ENCODE data around the gene CUZD1.

Gene CUZD1

DNA sequence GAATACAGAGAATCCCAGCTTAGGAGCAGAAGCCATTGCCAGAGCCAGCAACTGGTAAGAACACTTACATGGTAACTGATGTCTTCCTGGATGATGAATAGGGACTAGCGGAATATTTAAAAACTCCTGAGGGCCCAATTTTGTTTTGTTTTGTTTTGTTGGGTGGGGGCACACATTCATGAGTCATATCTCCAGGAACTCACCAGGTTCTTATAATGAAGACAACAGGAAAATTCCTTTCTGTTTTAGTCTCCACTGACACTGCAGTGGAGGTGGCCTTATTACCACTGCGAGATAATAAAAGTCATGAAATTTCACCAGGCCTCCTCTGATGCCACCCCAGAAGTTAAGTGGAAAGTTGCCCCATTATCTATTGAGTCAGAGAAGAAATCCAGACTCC is 6.6 kb upstream of the CUZD1 start:
- no peak for TF ChIP-seq REST (IDR thresholded peaks at IDR 0.05; ENCODE audit: insufficient replicate concordance, low read depth)
- no peak for DNase-seq (ENCODE audit: low read depth in 1 of 2, low spot score in 1 of 2)
- Histone ChIP-seq H3K4me3 (replicated peaks; ENCODE audit: insufficient read depth, low read length) (no peak overlapping the region), H3K27ac (replicated peaks) (no peak overlapping the region), H3K27me3 (ENCODE audit: insufficient read depth, poor library complexity, severe bottlenecking) (no peaks in the 10 kb centered on the region)

DNA sequence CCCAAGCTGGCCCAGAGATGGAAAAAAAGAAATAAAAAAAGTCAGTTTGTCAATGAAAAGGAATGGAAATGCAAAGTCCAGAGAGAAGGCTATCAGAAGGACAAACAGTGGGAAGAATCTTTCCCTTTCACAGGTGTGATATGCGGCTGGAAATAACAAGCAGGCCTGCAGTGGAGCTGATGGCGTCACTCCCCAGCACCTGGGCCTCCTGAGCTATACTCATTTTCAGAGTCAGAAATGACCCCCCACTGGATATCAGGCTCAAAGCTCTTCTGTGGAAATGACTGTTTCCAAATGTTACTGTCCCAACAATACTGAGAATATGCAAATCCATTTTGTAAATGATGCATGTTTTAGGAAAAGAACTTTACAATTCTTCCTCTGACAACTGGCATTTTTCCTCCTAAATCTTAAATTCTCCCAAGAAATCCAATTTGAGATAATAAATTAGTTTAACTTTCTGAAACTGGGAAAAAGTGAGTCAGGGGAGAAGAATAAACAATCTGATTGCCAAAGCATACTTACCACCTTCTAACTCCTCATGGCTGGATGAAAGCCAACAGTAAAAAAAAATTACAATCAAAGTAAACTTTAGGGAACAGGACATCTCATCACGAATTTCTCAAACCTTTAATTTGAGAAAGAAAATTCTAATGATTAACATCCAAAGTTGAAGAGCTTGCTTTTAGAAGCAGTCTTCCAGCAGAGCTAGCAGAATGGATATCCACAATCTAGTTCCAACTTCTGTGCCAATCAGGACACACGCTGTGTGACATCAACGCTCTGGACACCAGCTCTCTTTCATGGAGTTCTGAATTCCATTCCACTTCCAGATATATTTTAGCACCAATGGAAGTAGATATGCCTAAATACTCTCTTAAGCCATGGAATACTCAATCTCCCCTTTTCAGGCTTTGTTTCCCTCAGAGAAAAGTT is 5.3 kb upstream of the CUZD1 start:
- H3K4me3 ChIP-seq (replicated peaks; ENCODE audit: insufficient read depth, low read length), result no peak overlapping the region
- H3K27me3 ChIP-seq (ENCODE audit: insufficient read depth, poor library complexity, severe bottlenecking), result no peaks in the 10 kb centered on the region
- no peak for DNase-seq (ENCODE audit: low read depth in 1 of 2, low spot score in 1 of 2)
- H3K27ac ChIP-seq (replicated peaks), result no peak overlapping the region
- TF ChIP-seq, protein P1, sequence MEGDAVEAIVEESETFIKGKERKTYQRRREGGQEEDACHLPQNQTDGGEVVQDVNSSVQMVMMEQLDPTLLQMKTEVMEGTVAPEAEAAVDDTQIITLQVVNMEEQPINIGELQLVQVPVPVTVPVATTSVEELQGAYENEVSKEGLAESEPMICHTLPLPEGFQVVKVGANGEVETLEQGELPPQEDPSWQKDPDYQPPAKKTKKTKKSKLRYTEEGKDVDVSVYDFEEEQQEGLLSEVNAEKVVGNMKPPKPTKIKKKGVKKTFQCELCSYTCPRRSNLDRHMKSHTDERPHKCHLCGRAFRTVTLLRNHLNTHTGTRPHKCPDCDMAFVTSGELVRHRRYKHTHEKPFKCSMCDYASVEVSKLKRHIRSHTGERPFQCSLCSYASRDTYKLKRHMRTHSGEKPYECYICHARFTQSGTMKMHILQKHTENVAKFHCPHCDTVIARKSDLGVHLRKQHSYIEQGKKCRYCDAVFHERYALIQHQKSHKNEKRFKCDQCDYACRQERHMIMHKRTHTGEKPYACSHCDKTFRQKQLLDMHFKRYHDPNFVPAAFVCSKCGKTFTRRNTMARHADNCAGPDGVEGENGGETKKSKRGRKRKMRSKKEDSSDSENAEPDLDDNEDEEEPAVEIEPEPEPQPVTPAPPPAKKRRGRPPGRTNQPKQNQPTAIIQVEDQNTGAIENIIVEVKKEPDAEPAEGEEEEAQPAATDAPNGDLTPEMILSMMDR (IDR thresholded peaks at IDR 0.05; ENCODE audit: insufficient read depth, low read length), result no peak
- TF ChIP-seq SPI1 (IDR thresholded peaks at IDR 0.05; ENCODE audit: borderline replicate concordance, low read depth) (no peak), GABPA (IDR thresholded peaks at IDR 0.05; ENCODE audit: low read depth) (no peak), POLR2AphosphoS5 (IDR thresholded peaks at IDR 0.05; ENCODE audit: low read depth) (no peak), REST (IDR thresholded peaks at IDR 0.05; ENCODE audit: insufficient replicate concordance, low read depth) (no peak)

GRCh38 chr10:122849900-122850605 is 4.4 kb upstream of the CUZD1 start:
- Histone ChIP-seq H3K27ac (replicated peaks) (no peak overlapping the region), H3K4me3 (replicated peaks; ENCODE audit: insufficient read depth, low read length) (no peak overlapping the region), H3K27me3 (ENCODE audit: insufficient read depth, poor library complexity, severe bottlenecking) (no peaks in the 10 kb centered on the region)
- TF ChIP-seq REST (IDR thresholded peaks at IDR 0.05; ENCODE audit: insufficient replicate concordance, low read depth), result peak; percentile 54
- TF ChIP-seq SPI1 (IDR thresholded peaks at IDR 0.05; ENCODE audit: borderline replicate concordance, low read depth), result no peak
- DNase-seq (ENCODE audit: low read depth in 1 of 2, low spot score in 1 of 2), result no peak

- no peaks in the 10 kb centered on the region for H3K27me3 ChIP-seq (ENCODE audit: insufficient read depth, poor library complexity, severe bottlenecking)
- TF ChIP-seq SPI1 (IDR thresholded peaks at IDR 0.05; ENCODE audit: borderline replicate concordance, low read depth) (no peak), POLR2AphosphoS5 (IDR thresholded peaks at IDR 0.05; ENCODE audit: low read depth) (no peak), GABPA (IDR thresholded peaks at IDR 0.05; ENCODE audit: low read depth) (no peak), REST (IDR thresholded peaks at IDR 0.05; ENCODE audit: insufficient replicate concordance, low read depth) (no peak)
- TF ChIP-seq, protein P1 (IDR thresholded peaks at IDR 0.05; ENCODE audit: insufficient read depth, low read length), result no peak
- no peak overlapping the region for H3K4me3 ChIP-seq (replicated peaks; ENCODE audit: insufficient read depth, low read length)
- no peak for DNase-seq (ENCODE audit: low read depth in 1 of 2, low spot score in 1 of 2)
- no peak overlapping the region for H3K27ac ChIP-seq (replicated peaks)
Measured at GRCh38 chr10:122849090-122849489, 3.4 kb upstream of the CUZD1 start.
